ENCODE results near the gene CTNND2.

GRCh38 chr5:11329679-11330078 is 574.6 kb downstream of the CTNND2 start:
- TF ChIP-seq CTCF (IDR thresholded peaks at IDR 0.05; ENCODE audit: borderline replicate concordance, extremely low read depth, low read length, poor library complexity, severe bottlenecking) (no peak), EZH2 (IDR thresholded peaks at IDR 0.05; ENCODE audit: borderline replicate concordance, low read depth, low read length, severe bottlenecking) (no peak)

Data from DND-41 (cell line).